Peyer's patch (tissue), 4 donors: ENCODE measurements around the gene LRRN2.

Source experiments
- CTCF ChIP-seq, 6 experiments: fragments of 450-650 bp in 4 of 6; fragments of 200-600 bp in 2 of 6; sonication (generic) in 1 of 6; IDR thresholded peaks; one replicate each; pipeline ENCODE4 v1.5.1; 2017 to 2019; ENCODE audit warnings: antibody characterized with exemption in 6 of 6, mild to moderate bottlenecking in 3 of 6, moderate library complexity in 1 of 6
- POLR2A ChIP-seq, 2 donors: fragments of 450-650 bp; IDR thresholded peaks; one replicate each; pipeline ENCODE4 v1.5.1; 2017; ENCODE audit warnings: antibody characterized with exemption in 2 of 2, mild to moderate bottlenecking in 2 of 2, moderate library complexity in 2 of 2

- TF ChIP-seq CTCF (IDR thresholded peaks at IDR 0.05) (no peak), POLR2A (IDR thresholded peaks at IDR 0.05) (no peak)
Measured at GRCh38 chr1:204618148-204618760, 67.3 kb downstream of the LRRN2 start.
